ENCODE data around the gene CDH15. TPM values are rescaled to one million over a fixed set of nuclear protein-coding genes. Genes with fewer than 3 reads are reported as not detected.

Gene CDH15
- total and polyA plus RNA-seq, 2 of the 13 experiments (the other 11 are each of a cell fraction or from before 2014, with no cell fraction given) = 0.74 to 2.2 TPM

DNA sequence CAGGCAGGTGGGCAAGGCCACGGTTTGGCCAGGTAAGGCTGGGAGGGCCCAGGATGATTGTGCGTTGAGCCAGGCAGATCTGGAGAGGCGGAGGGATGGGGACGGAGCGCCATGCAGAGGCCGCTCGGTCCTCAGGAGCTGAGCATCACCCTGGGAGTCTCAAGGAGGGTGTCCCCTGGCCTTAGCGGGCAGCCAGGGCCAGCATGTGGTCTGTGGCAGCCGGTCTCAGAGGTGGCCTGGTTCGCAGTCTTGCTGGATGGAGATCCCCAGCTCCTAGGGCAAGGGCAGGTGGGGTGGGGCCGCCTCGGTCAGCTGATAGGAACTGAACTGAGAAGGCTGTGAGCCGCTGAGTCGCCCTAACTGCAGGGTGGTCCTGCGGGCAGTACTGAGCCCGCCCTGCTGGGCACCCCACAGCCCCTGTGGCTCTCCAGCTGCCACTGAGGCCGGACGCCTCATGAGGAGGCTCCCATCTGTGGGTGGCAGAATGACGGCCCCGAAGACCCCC lies 11.6 kb upstream of the CDH15 start (continued):
- TF ChIP-seq, protein P1, sequence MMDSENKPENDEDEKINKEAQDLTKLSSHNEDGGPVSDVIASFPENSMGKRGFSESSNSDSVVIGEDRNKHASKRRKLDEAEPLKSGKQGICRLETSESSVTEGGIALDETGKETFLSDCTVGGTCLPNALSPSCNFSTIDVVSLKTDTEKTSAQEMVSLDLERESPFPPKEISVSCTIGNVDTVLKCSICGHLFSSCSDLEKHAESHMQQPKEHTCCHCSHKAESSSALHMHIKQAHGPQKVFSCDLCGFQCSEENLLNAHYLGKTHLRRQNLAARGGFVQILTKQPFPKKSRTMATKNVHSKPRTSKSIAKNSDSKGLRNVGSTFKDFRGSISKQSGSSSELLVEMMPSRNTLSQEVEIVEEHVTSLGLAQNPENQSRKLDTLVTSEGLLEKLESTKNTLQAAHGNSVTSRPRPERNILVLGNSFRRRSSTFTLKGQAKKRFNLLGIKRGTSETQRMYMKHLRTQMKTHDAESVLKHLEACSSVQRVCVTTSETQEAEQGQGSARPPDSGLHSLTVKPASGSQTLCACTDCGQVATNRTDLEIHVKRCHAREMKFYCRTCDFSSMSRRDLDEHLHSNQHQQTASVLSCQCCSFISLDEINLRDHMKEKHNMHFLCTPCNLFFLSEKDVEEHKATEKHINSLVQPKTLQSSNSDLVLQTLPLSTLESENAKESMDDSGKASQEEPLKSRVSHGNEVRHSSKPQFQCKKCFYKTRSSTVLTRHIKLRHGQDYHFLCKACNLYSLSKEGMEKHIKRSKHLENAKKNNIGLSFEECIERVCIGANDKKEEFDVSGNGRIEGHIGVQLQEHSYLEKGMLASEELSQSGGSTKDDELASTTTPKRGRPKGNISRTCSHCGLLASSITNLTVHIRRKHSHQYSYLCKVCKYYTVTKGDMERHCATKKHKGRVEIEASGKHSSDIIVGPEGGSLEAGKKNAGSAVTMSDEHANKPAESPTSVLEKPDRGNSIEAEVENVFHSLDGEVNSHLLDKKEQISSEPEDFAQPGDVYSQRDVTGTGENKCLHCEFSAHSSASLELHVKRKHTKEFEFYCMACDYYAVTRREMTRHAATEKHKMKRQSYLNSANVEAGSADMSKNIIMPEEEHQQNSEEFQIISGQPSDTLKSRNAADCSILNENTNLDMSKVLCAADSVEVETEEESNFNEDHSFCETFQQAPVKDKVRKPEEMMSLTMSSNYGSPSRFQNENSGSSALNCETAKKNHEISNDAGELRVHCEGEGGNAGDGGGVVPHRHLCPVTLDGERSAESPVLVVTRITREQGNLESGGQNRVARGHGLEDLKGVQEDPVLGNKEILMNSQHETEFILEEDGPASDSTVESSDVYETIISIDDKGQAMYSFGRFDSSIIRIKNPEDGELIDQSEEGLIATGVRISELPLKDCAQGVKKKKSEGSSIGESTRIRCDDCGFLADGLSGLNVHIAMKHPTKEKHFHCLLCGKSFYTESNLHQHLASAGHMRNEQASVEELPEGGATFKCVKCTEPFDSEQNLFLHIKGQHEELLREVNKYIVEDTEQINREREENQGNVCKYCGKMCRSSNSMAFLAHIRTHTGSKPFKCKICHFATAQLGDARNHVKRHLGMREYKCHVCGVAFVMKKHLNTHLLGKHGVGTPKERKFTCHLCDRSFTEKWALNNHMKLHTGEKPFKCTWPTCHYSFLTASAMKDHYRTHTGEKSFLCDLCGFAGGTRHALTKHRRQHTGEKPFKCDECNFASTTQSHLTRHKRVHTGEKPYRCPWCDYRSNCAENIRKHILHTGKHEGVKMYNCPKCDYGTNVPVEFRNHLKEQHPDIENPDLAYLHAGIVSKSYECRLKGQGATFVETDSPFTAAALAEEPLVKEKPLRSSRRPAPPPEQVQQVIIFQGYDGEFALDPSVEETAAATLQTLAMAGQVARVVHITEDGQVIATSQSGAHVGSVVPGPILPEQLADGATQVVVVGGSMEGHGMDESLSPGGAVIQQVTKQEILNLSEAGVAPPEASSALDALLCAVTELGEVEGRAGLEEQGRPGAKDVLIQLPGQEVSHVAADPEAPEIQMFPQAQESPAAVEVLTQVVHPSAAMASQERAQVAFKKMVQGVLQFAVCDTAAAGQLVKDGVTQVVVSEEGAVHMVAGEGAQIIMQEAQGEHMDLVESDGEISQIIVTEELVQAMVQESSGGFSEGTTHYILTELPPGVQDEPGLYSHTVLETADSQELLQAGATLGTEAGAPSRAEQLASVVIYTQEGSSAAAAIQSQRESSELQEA (CRISPR knock-in tag; IDR thresholded peaks at IDR 0.05; ENCODE audit: not compliant biosample characterization) = no peak
- TF ChIP-seq ZNF484 (CRISPR knock-in tag; IDR thresholded peaks at IDR 0.05; ENCODE audit: borderline replicate concordance, low read depth) (no peak), MZF1 (CRISPR knock-in tag; IDR thresholded peaks at IDR 0.05; ENCODE audit: borderline replicate concordance) (no peak), SMC3 (IDR thresholded peaks at IDR 0.05; ENCODE audit: low read length) (no peak), THYN1 (CRISPR knock-in tag; IDR thresholded peaks at IDR 0.05; ENCODE audit: borderline replicate concordance, low read depth) (no peak), KDM4B (CRISPR knock-in tag; IDR thresholded peaks at IDR 0.05) (no peak), GTF3A (CRISPR knock-in tag; conservative IDR thresholded peaks at IDR 0.05) (no peak), CBFB (CRISPR knock-in tag; IDR thresholded peaks at IDR 0.05) (peak; percentile 15; the same call in 1 of the 2 replicates), KDM1A (CRISPR knock-in tag; IDR thresholded peaks at IDR 0.05) (no peak), ZNF850 (CRISPR knock-in tag; conservative IDR thresholded peaks at IDR 0.05) (no peak), ZNF382 (CRISPR knock-in tag; IDR thresholded peaks at IDR 0.05; ENCODE audit: borderline replicate concordance) (no peak), CENPX (CRISPR knock-in tag; IDR thresholded peaks at IDR 0.05) (no peak), ZNF546 (CRISPR knock-in tag; conservative IDR thresholded peaks at IDR 0.05) (peak; percentile 36; the same call in 1 of the 2 replicates), FLYWCH1 (CRISPR knock-in tag; IDR thresholded peaks at IDR 0.05) (no peak)
- TF ChIP-seq, protein P2, sequence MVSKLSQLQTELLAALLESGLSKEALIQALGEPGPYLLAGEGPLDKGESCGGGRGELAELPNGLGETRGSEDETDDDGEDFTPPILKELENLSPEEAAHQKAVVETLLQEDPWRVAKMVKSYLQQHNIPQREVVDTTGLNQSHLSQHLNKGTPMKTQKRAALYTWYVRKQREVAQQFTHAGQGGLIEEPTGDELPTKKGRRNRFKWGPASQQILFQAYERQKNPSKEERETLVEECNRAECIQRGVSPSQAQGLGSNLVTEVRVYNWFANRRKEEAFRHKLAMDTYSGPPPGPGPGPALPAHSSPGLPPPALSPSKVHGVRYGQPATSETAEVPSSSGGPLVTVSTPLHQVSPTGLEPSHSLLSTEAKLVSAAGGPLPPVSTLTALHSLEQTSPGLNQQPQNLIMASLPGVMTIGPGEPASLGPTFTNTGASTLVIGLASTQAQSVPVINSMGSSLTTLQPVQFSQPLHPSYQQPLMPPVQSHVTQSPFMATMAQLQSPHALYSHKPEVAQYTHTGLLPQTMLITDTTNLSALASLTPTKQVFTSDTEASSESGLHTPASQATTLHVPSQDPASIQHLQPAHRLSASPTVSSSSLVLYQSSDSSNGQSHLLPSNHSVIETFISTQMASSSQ (IDR thresholded peaks at IDR 0.05; ENCODE audit: low read depth) = no peak
- TF ChIP-seq, protein P2 (CRISPR knock-in tag; IDR thresholded peaks at IDR 0.05; ENCODE audit: borderline replicate concordance) = no peak
